ENCODE measurements around the gene GPBAR1.

Gene GPBAR1

DNA sequence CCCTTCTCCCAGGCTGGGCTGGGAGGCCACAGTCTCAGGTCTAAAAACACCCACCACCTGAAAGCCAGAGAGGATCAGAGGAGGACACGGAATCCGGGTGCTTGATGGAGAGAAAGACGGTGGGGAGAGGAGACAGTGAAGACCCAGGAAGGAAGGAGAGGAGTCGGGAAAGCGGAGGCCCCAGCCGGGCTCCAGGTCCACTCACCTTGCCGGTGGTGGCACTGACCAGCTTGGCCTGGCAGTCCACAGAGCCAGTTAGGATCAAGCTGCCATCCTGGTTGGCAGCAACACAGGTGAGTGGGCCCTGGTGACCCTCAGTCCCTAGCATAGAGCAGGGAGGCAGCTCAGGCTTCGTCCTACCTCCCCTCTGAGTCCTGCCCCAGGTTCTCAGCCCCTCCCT, 4.8 kb downstream of the GPBAR1 start:
- Histone ChIP-seq H3K4me1 (ENCODE audit: control insufficient read depth in 5 of 5, insufficient read depth in 5 of 5, low read length in 5 of 5) (peaks cover 17 to 58% (median 52%) of the 10 kb centered on the region in 5 donors), H3K4me3 (ENCODE audit: low read depth in 1 of 5, low read length in 5 of 5) (no peak overlapping the region), H3K9me3 (ENCODE audit: control insufficient read depth in 5 of 5, low read length in 5 of 5) (no peaks in the 10 kb centered on the region), H3K36me3 (ENCODE audit: control insufficient read depth in 5 of 5, insufficient read depth in 5 of 5, low read length in 5 of 5) (peaks cover 0 to 51% (median 43%) of the 10 kb centered on the region in 5 donors), H3K27me3 (ENCODE audit: control insufficient read depth in 5 of 5, insufficient read depth in 4 of 5, low read length in 5 of 5) (no peaks in the 10 kb centered on the region), H3K9ac (ENCODE audit: low read length in 5 of 5) (no peak overlapping the region), H3K27ac (ENCODE audit: low read depth, low read length) (no peak overlapping the region)

DNA sequence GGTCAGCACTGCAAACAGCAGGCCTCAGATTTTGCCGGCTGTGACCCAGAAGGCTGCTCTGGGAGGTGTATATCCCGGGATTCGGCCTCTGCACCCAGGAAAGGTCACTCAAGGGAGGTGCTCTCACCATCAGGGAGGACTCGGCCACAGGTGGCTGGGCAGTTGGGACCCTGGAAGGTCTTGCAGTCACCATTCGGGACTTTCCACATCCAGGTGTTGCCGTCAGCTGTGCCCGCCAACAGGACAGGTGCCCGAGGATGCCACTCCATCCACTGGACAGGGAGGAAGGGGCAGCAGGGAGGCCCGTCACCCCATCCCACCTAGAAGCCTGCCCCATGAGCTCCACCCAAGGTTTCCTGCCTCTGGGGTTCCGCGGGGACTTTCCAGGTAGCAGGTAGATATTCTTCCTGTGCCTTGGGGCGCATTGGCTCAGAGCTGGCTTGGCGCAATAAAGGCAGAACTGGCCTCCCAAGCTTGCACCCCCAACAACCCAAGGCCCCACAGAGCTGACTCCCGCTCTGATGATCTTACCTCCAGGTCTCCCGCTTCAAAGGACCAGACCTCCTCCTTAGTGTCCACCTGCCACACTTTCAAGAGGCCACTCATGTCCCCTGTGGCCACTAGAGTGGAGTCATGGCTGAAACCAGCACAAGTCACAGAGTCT, 5.6 kb downstream of the GPBAR1 start:
- H3K4me1 ChIP-seq (ENCODE audit: control insufficient read depth in 5 of 5, insufficient read depth in 5 of 5, low read length in 5 of 5): peaks cover 14 to 58% (median 52%) of the 10 kb centered on the region in 5 donors

DNA sequence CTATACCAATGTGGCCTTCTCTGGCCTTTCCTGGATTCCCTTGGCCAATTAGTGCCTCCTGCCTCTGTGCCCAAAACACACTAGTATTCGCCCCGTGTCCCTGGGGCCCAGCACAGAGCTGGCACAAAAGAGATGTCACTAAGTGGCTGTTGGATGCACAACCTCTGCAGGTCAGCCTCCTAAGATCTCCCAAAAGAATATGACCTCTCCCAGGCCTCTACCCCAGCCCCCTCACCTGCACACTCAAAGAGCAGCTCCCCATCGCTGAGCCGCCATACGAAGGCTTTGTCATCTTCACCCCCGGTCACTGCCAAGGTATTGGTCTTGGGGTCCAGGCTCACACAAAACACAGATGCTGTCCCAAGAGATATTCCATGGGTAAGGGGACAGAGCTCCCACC, 6.4 kb downstream of the GPBAR1 start:
- Histone ChIP-seq H3K9ac (ENCODE audit: low read length in 5 of 5) (no peak overlapping the region), H3K27ac (ENCODE audit: low read depth, low read length) (no peak overlapping the region), H3K4me1 (ENCODE audit: control insufficient read depth in 5 of 5, insufficient read depth in 5 of 5, low read length in 5 of 5) (peaks cover 12 to 58% (median 52%) of the 10 kb centered on the region in 5 donors), H3K4me3 (ENCODE audit: low read depth in 1 of 5, low read length in 5 of 5) (no peak overlapping the region), H3K36me3 (ENCODE audit: control insufficient read depth in 5 of 5, insufficient read depth in 5 of 5, low read length in 5 of 5) (peaks cover 0 to 51% (median 43%) of the 10 kb centered on the region in 5 donors), H3K9me3 (ENCODE audit: control insufficient read depth in 5 of 5, low read length in 5 of 5) (no peaks in the 10 kb centered on the region), H3K27me3 (ENCODE audit: control insufficient read depth in 5 of 5, insufficient read depth in 4 of 5, low read length in 5 of 5) (no peaks in the 10 kb centered on the region)

More for the DNA sequence above, 5.6 kb downstream of the GPBAR1 start:
- H3K9me3 ChIP-seq (ENCODE audit: control insufficient read depth in 5 of 5, low read length in 5 of 5): no peaks in the 10 kb centered on the region
- no peak overlapping the region for H3K27ac ChIP-seq (ENCODE audit: low read depth, low read length)
- peaks cover 0 to 51% (median 43%) of the 10 kb centered on the region in 5 donors for H3K36me3 ChIP-seq (ENCODE audit: control insufficient read depth in 5 of 5, insufficient read depth in 5 of 5, low read length in 5 of 5)
- no peak overlapping the region for H3K9ac ChIP-seq (ENCODE audit: low read length in 5 of 5)
- H3K27me3 ChIP-seq (ENCODE audit: control insufficient read depth in 5 of 5, insufficient read depth in 4 of 5, low read length in 5 of 5): no peaks in the 10 kb centered on the region
- H3K4me3 ChIP-seq (ENCODE audit: low read depth in 1 of 5, low read length in 5 of 5): no peak overlapping the region

DNA sequence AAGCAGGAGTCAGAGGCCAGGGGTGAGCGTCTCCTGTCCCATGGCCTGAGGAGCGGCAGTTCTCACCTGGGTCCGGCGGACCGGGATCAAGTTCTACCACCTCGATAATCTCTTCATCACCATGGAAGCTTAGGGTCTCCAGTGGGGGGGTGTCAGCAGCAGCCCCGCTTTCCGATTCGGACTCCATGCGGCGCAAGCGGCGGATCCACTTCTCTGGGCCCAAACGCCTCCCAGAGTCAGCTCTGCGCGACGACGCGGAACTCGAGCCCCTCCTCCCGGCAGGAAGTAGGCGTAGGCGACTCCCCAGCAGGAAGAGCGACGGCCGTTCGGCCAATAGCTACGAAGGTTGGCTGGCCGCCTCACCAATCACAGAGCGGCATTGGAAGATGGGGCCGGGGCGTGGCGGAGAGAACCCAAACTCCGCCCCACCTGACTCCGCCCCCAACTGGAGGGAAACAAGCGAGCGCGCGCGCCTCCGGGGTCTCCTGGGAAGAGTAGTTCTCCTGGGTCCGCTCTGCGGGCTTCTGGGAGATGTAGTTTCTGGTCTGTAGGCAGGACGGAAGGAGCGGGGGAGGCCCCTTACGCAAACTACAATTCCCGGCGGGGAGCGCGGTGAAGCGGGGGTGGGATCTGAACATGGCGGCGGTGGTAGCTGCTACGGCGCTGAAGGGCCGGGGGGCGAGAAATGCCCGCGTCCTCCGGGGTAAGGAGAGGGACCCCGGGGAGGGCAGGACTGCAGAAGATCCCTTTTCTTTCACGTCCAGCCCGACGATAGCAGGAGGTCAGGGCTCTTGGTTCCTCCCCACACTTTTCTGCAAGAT, 9.3 kb downstream of the GPBAR1 start, which contains the start of the genes AAMP and PNKD:
AAMP (minus strand) TSS at position 238 of the 821 bp plus-strand sequence; CDS start at position 187, 51 bp downstream.
PNKD (plus strand) TSS at position 620 of the 821 bp plus-strand sequence; CDS start at position 637, 17 bp downstream.
- Histone ChIP-seq H3K9me3 (ENCODE audit: control insufficient read depth in 5 of 5, low read length in 5 of 5) (no peaks in the 10 kb centered on the region), H3K9ac (ENCODE audit: low read length in 5 of 5) (peak within 1 kb of the TSS; percentile 89 to 98 (median 93)), H3K27me3 (ENCODE audit: control insufficient read depth in 5 of 5, insufficient read depth in 4 of 5, low read length in 5 of 5) (no peaks in the 10 kb centered on the region), H3K36me3 (ENCODE audit: control insufficient read depth in 5 of 5, insufficient read depth in 5 of 5, low read length in 5 of 5) (peaks cover 0 to 43% (median 42%) of the 10 kb centered on the region in 5 donors), H3K4me1 (ENCODE audit: control insufficient read depth in 5 of 5, insufficient read depth in 5 of 5, low read length in 5 of 5) (peaks cover 13 to 63% (median 52%) of the 10 kb centered on the region in 5 donors), H3K4me3 (ENCODE audit: low read depth in 1 of 5, low read length in 5 of 5) (peak within 1 kb of the TSS; percentile 90 to 97 (median 96)), H3K27ac (ENCODE audit: low read depth, low read length) (peak within 1 kb of the TSS; percentile 88)

DNA sequence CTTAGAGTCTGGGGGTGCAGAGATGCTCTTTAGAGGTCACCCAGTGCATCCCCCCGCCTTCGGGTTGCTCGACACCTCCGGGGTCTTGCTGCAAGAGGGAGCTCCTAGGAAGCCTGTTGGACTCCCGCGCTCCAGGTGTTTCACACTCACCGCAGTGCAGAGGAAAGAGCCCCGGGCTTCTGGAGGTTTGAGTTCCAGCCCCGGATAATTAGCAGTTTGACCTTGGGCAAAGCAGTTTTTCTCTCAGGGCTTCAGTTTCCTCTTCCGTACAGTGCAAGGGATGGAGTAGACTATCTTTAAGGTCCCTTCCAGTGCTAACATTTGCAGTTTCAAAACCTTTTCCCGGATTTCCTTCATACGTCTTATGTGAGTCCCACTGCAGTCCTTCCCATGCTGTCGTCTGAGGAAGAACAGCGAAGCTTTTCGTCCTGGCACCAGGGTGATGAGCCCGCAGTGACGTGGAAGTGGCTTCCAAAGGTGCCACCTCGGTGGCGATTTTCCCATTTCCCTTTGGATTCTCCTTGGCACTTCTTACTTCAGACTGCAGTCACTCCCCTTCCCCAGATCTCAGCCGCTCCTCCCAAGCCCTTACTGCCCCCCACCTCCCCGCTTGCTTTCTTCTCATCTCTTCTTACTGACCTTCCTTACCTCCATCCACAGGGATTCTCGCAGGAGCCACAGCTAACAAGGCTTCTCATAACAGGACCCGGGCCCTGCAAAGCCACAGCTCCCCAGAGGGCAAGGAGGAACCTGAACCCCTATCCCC, 10.1 kb downstream of the GPBAR1 start:
- Histone ChIP-seq H3K27me3 (ENCODE audit: control insufficient read depth in 5 of 5, insufficient read depth in 4 of 5, low read length in 5 of 5) (no peaks in the 10 kb centered on the region), H3K4me1 (ENCODE audit: control insufficient read depth in 5 of 5, insufficient read depth in 5 of 5, low read length in 5 of 5) (peaks cover 14 to 71% (median 56%) of the 10 kb centered on the region in 5 donors), H3K36me3 (ENCODE audit: control insufficient read depth in 5 of 5, insufficient read depth in 5 of 5, low read length in 5 of 5) (peaks cover 0 to 43% (median 42%) of the 10 kb centered on the region in 5 donors), H3K4me3 (ENCODE audit: low read depth in 1 of 5, low read length in 5 of 5) (peak overlapping the region; percentile 83 to 96 (median 90)), H3K9ac (ENCODE audit: low read length in 5 of 5) (peak overlapping the region; percentile 78 to 89 (median 79)), H3K27ac (ENCODE audit: low read depth, low read length) (peak overlapping the region; percentile 88), H3K9me3 (ENCODE audit: control insufficient read depth in 5 of 5, low read length in 5 of 5) (no peaks in the 10 kb centered on the region)

DNA sequence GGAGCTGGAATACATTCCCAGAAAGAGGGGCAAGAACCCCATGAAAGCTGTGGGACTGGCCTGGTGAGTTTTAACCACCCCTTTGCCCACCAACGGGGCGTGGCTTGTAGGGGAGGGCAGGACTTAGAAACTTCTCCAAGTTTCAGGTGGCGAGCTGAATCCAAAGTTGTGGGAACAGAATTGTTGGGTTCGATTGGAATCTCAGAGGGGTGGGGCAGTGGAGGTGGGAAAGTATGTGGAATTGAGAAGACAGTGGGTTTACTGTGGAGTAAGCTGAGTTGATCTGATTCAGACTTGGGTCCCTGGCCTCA, 10.6 kb downstream of the GPBAR1 start:
- Histone ChIP-seq H3K9me3 (ENCODE audit: control insufficient read depth in 5 of 5, low read length in 5 of 5) (no peaks in the 10 kb centered on the region), H3K4me1 (ENCODE audit: control insufficient read depth in 5 of 5, insufficient read depth in 5 of 5, low read length in 5 of 5) (peaks cover 15 to 74% (median 58%) of the 10 kb centered on the region in 5 donors), H3K27ac (ENCODE audit: low read depth, low read length) (peak overlapping the region; percentile 88), H3K36me3 (ENCODE audit: control insufficient read depth in 5 of 5, insufficient read depth in 5 of 5, low read length in 5 of 5) (peaks cover 0 to 43% (median 42%) of the 10 kb centered on the region in 5 donors), H3K9ac (ENCODE audit: low read length in 5 of 5) (peak overlapping the region in 4 of 5 donors; percentile 78 to 89 (median 82)), H3K4me3 (ENCODE audit: low read depth in 1 of 5, low read length in 5 of 5) (peak overlapping the region in 4 of 5 donors; percentile 83 to 96 (median 88)), H3K27me3 (ENCODE audit: control insufficient read depth in 5 of 5, insufficient read depth in 4 of 5, low read length in 5 of 5) (no peaks in the 10 kb centered on the region)

DNA sequence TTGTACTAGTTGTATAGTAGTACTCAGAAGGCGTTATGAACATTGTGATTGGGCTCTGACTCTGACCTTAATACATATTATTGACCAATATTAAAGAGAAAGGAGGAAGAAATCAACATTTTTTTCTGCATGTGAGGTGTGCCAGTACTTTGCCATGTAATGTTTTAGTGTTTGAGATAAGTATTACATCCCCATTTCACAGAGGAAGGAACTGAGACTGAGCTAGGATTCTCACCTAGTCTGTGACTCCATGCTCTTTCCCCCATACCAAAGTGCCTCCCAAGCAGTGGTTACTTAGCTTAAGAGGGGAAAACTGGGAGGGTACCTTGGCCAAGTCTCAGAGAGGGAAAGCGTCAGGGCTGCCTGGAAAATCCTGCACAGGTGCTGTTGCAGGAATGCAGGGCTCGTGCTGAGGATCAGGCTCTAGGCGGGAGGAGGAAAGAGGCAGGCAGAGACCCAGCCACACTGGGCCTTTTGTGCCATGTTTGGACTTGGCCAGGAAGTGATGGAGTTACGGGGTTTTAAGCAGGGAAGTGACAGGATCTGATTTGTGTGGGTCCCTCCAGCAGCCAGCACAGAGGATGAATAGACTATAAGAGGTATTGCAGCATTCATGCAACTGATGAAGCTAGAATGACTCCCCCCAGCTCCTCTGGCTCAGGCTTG, 11.2 kb downstream of the GPBAR1 start:
- H3K36me3 ChIP-seq (ENCODE audit: control insufficient read depth in 5 of 5, insufficient read depth in 5 of 5, low read length in 5 of 5): peaks cover 0 to 43% (median 42%) of the 10 kb centered on the region in 5 donors
- no peaks in the 10 kb centered on the region for H3K27me3 ChIP-seq (ENCODE audit: control insufficient read depth in 5 of 5, insufficient read depth in 4 of 5, low read length in 5 of 5)
- peak overlapping the region; percentile 88 for H3K27ac ChIP-seq (ENCODE audit: low read depth, low read length)
- peak overlapping the region in 2 of 5 donors; percentile 78 to 84 for H3K9ac ChIP-seq (ENCODE audit: low read length in 5 of 5)
- peaks cover 15 to 74% (median 58%) of the 10 kb centered on the region in 5 donors for H3K4me1 ChIP-seq (ENCODE audit: control insufficient read depth in 5 of 5, insufficient read depth in 5 of 5, low read length in 5 of 5)
- H3K4me3 ChIP-seq (ENCODE audit: low read depth in 1 of 5, low read length in 5 of 5): peak overlapping the region in 3 of 5 donors; percentile 7 to 91 (median 86)
- H3K9me3 ChIP-seq (ENCODE audit: control insufficient read depth in 5 of 5, low read length in 5 of 5): no peaks in the 10 kb centered on the region

DNA sequence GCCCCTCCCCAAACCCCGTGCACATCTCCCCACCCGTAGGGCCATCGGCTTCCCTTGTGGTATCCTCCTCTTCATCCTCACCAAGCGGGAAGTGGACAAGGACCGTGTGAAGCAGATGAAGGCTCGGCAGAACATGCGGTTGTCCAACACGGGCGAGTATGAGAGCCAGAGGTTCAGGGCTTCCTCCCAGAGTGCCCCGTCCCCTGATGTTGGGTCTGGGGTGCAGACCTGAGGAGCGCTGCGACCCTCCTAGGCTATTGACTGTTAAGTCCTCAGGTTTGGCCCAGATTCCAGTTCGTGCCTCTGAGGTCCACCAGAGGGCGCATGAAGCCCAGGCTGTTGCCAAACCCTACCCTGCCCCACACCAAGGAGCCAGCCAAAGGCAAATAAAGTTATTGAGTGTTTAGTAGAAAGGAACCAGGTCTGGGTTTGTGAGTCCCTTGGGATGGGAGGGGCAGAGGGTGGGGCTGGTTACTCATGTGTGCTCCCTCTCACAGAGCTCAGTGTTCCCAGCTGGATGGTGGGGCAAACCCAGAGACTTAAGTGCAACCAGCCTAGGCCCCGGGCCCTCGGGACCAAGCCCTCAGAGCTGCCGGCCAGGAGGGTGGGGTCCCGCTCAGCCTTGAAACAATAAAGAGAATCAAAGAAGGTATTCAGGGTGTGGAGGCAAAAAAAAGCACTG, 11.9 kb downstream of the GPBAR1 start:
- H3K9ac ChIP-seq (ENCODE audit: low read length in 5 of 5): no peak overlapping the region
- H3K4me3 ChIP-seq (ENCODE audit: low read depth in 1 of 5, low read length in 5 of 5): peak overlapping the region in 4 of 5 donors; percentile 6 to 34 (median 6)
- H3K9me3 ChIP-seq (ENCODE audit: control insufficient read depth in 5 of 5, low read length in 5 of 5): no peaks in the 10 kb centered on the region
- no peaks in the 10 kb centered on the region for H3K27me3 ChIP-seq (ENCODE audit: control insufficient read depth in 5 of 5, insufficient read depth in 4 of 5, low read length in 5 of 5)
- H3K36me3 ChIP-seq (ENCODE audit: control insufficient read depth in 5 of 5, insufficient read depth in 5 of 5, low read length in 5 of 5): peaks cover 0 to 43% (median 42%) of the 10 kb centered on the region in 5 donors
- peak overlapping the region; percentile 88 for H3K27ac ChIP-seq (ENCODE audit: low read depth, low read length)
- peaks cover 15 to 70% (median 58%) of the 10 kb centered on the region in 5 donors for H3K4me1 ChIP-seq (ENCODE audit: control insufficient read depth in 5 of 5, insufficient read depth in 5 of 5, low read length in 5 of 5)
